Loucy (cell line): ENCODE measurements around the gene ZNF544.
A peak's percentile ranks its signal among the peaks of the same experiment; 100 is the strongest.

Source experiments
- H2AFZ ChIP-seq: fragments of 200-600 bp; sonication (generic); 2 replicates; pipeline ENCODE4 v1.6.0; 2016; ENCODE audit warnings: antibody characterized with exemption, mild to moderate bottlenecking, low read length, moderate library complexity
- H3F3A ChIP-seq: fragments of 200-600 bp; 2 replicates; pipeline ENCODE4 v1.6.0; 2016; ENCODE audit warnings: antibody characterized with exemption, low read depth, mild to moderate bottlenecking
- H3K27me3 ChIP-seq: fragments of 200-600 bp; sonication (generic); 2 replicates; pipeline ENCODE4 v1.6.1; 2014; ENCODE audit warnings: low read length, mild to moderate bottlenecking; ENCODE audit not compliant: insufficient read depth, poor library complexity, severe bottlenecking
- H3K36me3 ChIP-seq: fragments of 200-600 bp; sonication (generic); 2 replicates; pipeline ENCODE4 v1.6.1; 2016; ENCODE audit warnings: low read length; ENCODE audit not compliant: insufficient read depth
- H3K4me1 ChIP-seq: fragments of 200-600 bp; sonication (generic); 2 replicates; pipeline ENCODE4 v1.5.1; 2014; ENCODE audit warnings: low read length, mild to moderate bottlenecking; ENCODE audit not compliant: insufficient read depth, poor library complexity, severe bottlenecking
- H3K4me2 ChIP-seq: fragments of 200-600 bp; sonication (generic); 2 replicates; pipeline ENCODE4 v1.6.0; 2014; ENCODE audit warnings: antibody characterized with exemption, low read length, low read depth, mild to moderate bottlenecking; ENCODE audit not compliant: poor library complexity, severe bottlenecking
- H3K4me3 ChIP-seq: fragments of 200-600 bp; sonication (generic); 2 replicates; pipeline ENCODE4 v1.5.1; 2014; ENCODE audit warnings: low read length, mild to moderate bottlenecking, mixed read lengths; ENCODE audit not compliant: poor library complexity, severe bottlenecking
- H3K79me2 ChIP-seq: fragments of 200-600 bp; sonication (generic); 2 replicates; pipeline ENCODE4 v1.6.1; 2014; ENCODE audit warnings: low read length; ENCODE audit not compliant: insufficient read depth
- H3K9ac ChIP-seq: fragments of 200-600 bp; sonication (generic); 2 replicates; pipeline ENCODE4 v1.6.0; 2014; ENCODE audit warnings: mild to moderate bottlenecking, low read depth, low read length, moderate library complexity; ENCODE audit not compliant: poor library complexity, severe bottlenecking
- H3K9me2 ChIP-seq: fragments of 200-600 bp; sonication (generic); replicated peaks from 2 replicates; pipeline ENCODE4 v1.6.1; 2016; ENCODE audit warnings: low read depth, low read length, mixed read lengths
- H3K9me3 ChIP-seq: fragments of 200-600 bp; sonication (generic); 2 replicates; pipeline ENCODE4 v1.6.1; 2014; ENCODE audit warnings: mild to moderate bottlenecking, antibody characterized with exemption, low read length, low read depth; ENCODE audit not compliant: insufficient read depth
- H4K20me1 ChIP-seq: fragments of 200-600 bp; sonication (generic); 2 replicates; pipeline ENCODE4 v1.6.0; 2014; ENCODE audit warnings: antibody characterized with exemption, low read length, mild to moderate bottlenecking; ENCODE audit not compliant: insufficient read depth, poor library complexity, severe bottlenecking
- CTCF ChIP-seq: fragments of 200-600 bp; sonication (generic); conservative IDR thresholded peaks from 2 replicates; pipeline ENCODE4 v1.5.1; 2014; ENCODE audit warnings: mild to moderate bottlenecking, antibody characterized with exemption, low read length
- EZH2phosphoT487 ChIP-seq: fragments of 200-600 bp; IDR thresholded peaks from 2 replicates; pipeline ENCODE4 v1.6.1; 2018; ENCODE audit warnings: antibody characterized with exemption, mild to moderate bottlenecking, moderate library complexity, borderline replicate concordance

ZNF544 gene

GRCh38 chr19:58229255-58229639, 533 bp downstream of the ZNF544 start:
- no peaks in the 10 kb centered on the region for H3K9me3 ChIP-seq
- no peak overlapping the region for H2AFZ ChIP-seq
- H3K27me3 ChIP-seq = no peaks in the 10 kb centered on the region
- peaks cover 72% of the 10 kb centered on the region for H3K79me2 ChIP-seq
- H3K4me3 ChIP-seq = peak overlapping the region; percentile 96
- no peaks in the 10 kb centered on the region for H3F3A ChIP-seq
- H3K9me2 ChIP-seq = no peaks in the 10 kb centered on the region
- H3K9ac ChIP-seq = peak overlapping the region; percentile 97
- peaks cover 42% of the 10 kb centered on the region for H4K20me1 ChIP-seq
- peaks cover 24% of the 10 kb centered on the region; the same call in 1 of the 2 replicates for H3K36me3 ChIP-seq
- H3K4me2 ChIP-seq = peak overlapping the region; percentile 97
- TF ChIP-seq EZH2phosphoT487 (no peak), CTCF (peak; percentile 64)
- peaks cover 32% of the 10 kb centered on the region for H3K4me1 ChIP-seq

GRCh38 chr19:58237324-58237723, 8.6 kb downstream of the ZNF544 start:
- H3K36me3 ChIP-seq = peaks cover 58% of the 10 kb centered on the region; the same call in 1 of the 2 replicates
- peaks cover 26% of the 10 kb centered on the region for H4K20me1 ChIP-seq
- H3K79me2 ChIP-seq = peaks cover 39% of the 10 kb centered on the region; the same call in 1 of the 2 replicates
- H2AFZ ChIP-seq = no peak overlapping the region
- H3K9me3 ChIP-seq = no peaks in the 10 kb centered on the region
- no peaks in the 10 kb centered on the region for H3K27me3 ChIP-seq
- peaks cover 6% of the 10 kb centered on the region for H3K4me1 ChIP-seq
- no peak overlapping the region for H3K4me3 ChIP-seq
- no peak overlapping the region for H3K4me2 ChIP-seq
- H3K9ac ChIP-seq = no peak overlapping the region
- TF ChIP-seq EZH2phosphoT487 (no peak), CTCF (no peak)
- H3F3A ChIP-seq = no peaks in the 10 kb centered on the region
- H3K9me2 ChIP-seq = no peaks in the 10 kb centered on the region

GRCh38 chr19:58243351-58243750, 14.6 kb downstream of the ZNF544 start:
- H3K9me3 ChIP-seq = no peaks in the 10 kb centered on the region; the same call in 1 of the 2 replicates

More at GRCh38 chr19:58243351-58243750, 14.6 kb downstream of the ZNF544 start:
- H2AFZ ChIP-seq = no peak overlapping the region
- H3F3A ChIP-seq = no peaks in the 10 kb centered on the region
- H3K9ac ChIP-seq = no peak overlapping the region
- H3K79me2 ChIP-seq = peaks cover 10% of the 10 kb centered on the region; the same call in 1 of the 2 replicates
- no peaks in the 10 kb centered on the region for H3K27me3 ChIP-seq
- peaks cover 2% of the 10 kb centered on the region for H4K20me1 ChIP-seq
- H3K4me2 ChIP-seq = no peak overlapping the region
- H3K4me3 ChIP-seq = no peak overlapping the region
- no peaks in the 10 kb centered on the region for H3K4me1 ChIP-seq
- H3K36me3 ChIP-seq = peaks cover 79% of the 10 kb centered on the region
- no peak for TF ChIP-seq CTCF
- no peak for TF ChIP-seq EZH2phosphoT487
- no peaks in the 10 kb centered on the region for H3K9me2 ChIP-seq
